Cardiac muscle cell (in vitro differentiated cells and primary cell): ENCODE measurements around the gene RBBP8. TPM values are rescaled to one million over a fixed set of nuclear protein-coding genes. Genes with fewer than 3 reads are reported as not detected.
"Not testable (repeated sequence)": the region's sequence is repeated elsewhere in the genome, so short reads cannot be mapped to it uniquely, and the experiment has no call there.

ENCODE experiments used
- DNase-seq, 2 donors: peaks; one replicate each; pipeline versions ENCODE4 v3.0.0 to v3.0.0-alpha.2; 2010 to 2017; ENCODE audit warnings: low read depth in 1 of 2, low spot score in 1 of 2
- H3K27ac ChIP-seq: fragments of 200-600 bp; sonication (generic); 2 replicates; pipeline ENCODE4 v1.5.1; 2016
- H3K27me3 ChIP-seq: fragments of 200-600 bp; sonication (generic); 2 replicates; pipeline ENCODE4 v1.6.0; 2016; ENCODE audit warnings: control low read depth
- H3K36me3 ChIP-seq: fragments of 200-600 bp; sonication (generic); 2 replicates; pipeline ENCODE4 v1.5.1; 2016; ENCODE audit warnings: control low read depth
- H3K4me1 ChIP-seq: fragments of 200-600 bp; sonication (generic); 2 replicates; pipeline ENCODE4 v1.8.1; 2017; ENCODE audit warnings: low read depth, mild to moderate bottlenecking, mixed run types
- H3K4me3 ChIP-seq: fragments of 200-600 bp; sonication (generic); 2 replicates; pipeline ENCODE4 v1.5.1; 2016; ENCODE audit warnings: mild to moderate bottlenecking
- H3K9me3 ChIP-seq: fragments of 200-600 bp; sonication (generic); 2 replicates; pipeline ENCODE4 v1.5.1; 2017; ENCODE audit warnings: low read depth, mild to moderate bottlenecking, control low read depth
- CTCF ChIP-seq: IDR thresholded peaks from 2 replicates; pipeline ENCODE4 v1.5.1; 2012; ENCODE audit warnings: low read depth, mild to moderate bottlenecking, low read length
- polyA plus RNA-seq: library from polyadenylated mRNA; unstranded; fragments of >200 nt; fragmentation: Nextera tagmentation; extraction: Ambion mirVana; gene quantifications from 2 replicates; pipeline ENCODE4 v1.2.1, GENCODE V29; 2016
- total RNA-seq: library from RNA; depleted of rRNA; stranded (reverse); fragments of >200 nt; gene quantifications from 2 replicates; pipeline ENCODE4 v1.2.3, GENCODE V29; 2016

RBBP8 gene
- total and polyA plus RNA-seq, 2 experiments from 2014 or later: 27.4 to 30.1 TPM

GRCh38 chr18:22946217-22946616, 13.1 kb downstream of the RBBP8 start:
- Histone ChIP-seq H3K4me3 (no peak overlapping the region), H3K36me3 (peaks cover 35% of the 10 kb centered on the region), H3K9me3 (no peaks in the 10 kb centered on the region), H3K4me1 (peaks cover 7% of the 10 kb centered on the region), H3K27me3 (no peaks in the 10 kb centered on the region), H3K27ac (peak overlapping the region; percentile 44)
- TF ChIP-seq CTCF: no peak
- DNase-seq: no peak

GRCh38 chr18:22946846-22947245, 13.7 kb downstream of the RBBP8 start:
- H3K27me3 ChIP-seq: no peaks in the 10 kb centered on the region
- no peaks in the 10 kb centered on the region for H3K9me3 ChIP-seq
- peaks cover 7% of the 10 kb centered on the region for H3K4me1 ChIP-seq
- peaks cover 40% of the 10 kb centered on the region for H3K36me3 ChIP-seq
- no peak overlapping the region for H3K27ac ChIP-seq
- TF ChIP-seq CTCF: no peak
- no peak for DNase-seq
- H3K4me3 ChIP-seq: no peak overlapping the region

- no peak overlapping the region for H3K4me3 ChIP-seq
- no peaks in the 10 kb centered on the region for H3K4me1 ChIP-seq
- H3K27me3 ChIP-seq: no peaks in the 10 kb centered on the region
- no peak for TF ChIP-seq CTCF
- no peaks in the 10 kb centered on the region for H3K9me3 ChIP-seq
- peaks cover 42% of the 10 kb centered on the region for H3K36me3 ChIP-seq
- H3K27ac ChIP-seq: no peak overlapping the region
- no peak for DNase-seq
Observed at GRCh38 chr18:22951823-22952222, 18.7 kb downstream of the RBBP8 start.

GRCh38 chr18:22952525-22952924, 19.4 kb downstream of the RBBP8 start:
- no peak overlapping the region for H3K4me3 ChIP-seq
- DNase-seq: peak in 1 of 2 donors; percentile 2
- H3K4me1 ChIP-seq: no peaks in the 10 kb centered on the region
- H3K27me3 ChIP-seq: no peaks in the 10 kb centered on the region
- no peak overlapping the region for H3K27ac ChIP-seq
- peaks cover 42% of the 10 kb centered on the region for H3K36me3 ChIP-seq
- no peaks in the 10 kb centered on the region for H3K9me3 ChIP-seq
- no peak for TF ChIP-seq CTCF

- H3K27ac ChIP-seq, DNase-seq, H3K4me1 ChIP-seq, H3K4me3 ChIP-seq, H3K27me3 ChIP-seq, H3K9me3 ChIP-seq: not testable (repeated sequence)
- H3K36me3 ChIP-seq: peaks cover 44% of the 10 kb centered on the region
Observed at GRCh38 chr18:22953982-22954381, 20.9 kb downstream of the RBBP8 start.

- no peak overlapping the region for H3K4me3 ChIP-seq
- no peaks in the 10 kb centered on the region for H3K9me3 ChIP-seq
- no peaks in the 10 kb centered on the region for H3K4me1 ChIP-seq
- H3K36me3 ChIP-seq: peaks cover 29% of the 10 kb centered on the region
- no peak for TF ChIP-seq CTCF
- H3K27ac ChIP-seq: no peak overlapping the region
- no peak for DNase-seq
- H3K27me3 ChIP-seq: no peaks in the 10 kb centered on the region
Observed at GRCh38 chr18:22956226-22956625, 23.1 kb downstream of the RBBP8 start.
